HG03095 (cell line): Measurements from ENCODE around the gene CCL27.

Source experiments
- ATAC-seq: cut with Tn5 transposase; IDR thresholded peaks from one replicate; pipeline ENCODE4 v1.9.1; 2021; ENCODE audit warnings: moderate library complexity; ENCODE audit not compliant: unreplicated experiment

The CCL27 gene

GRCh38 chr9:34662526-34663302, at the start of gene CCL27:
Gene CCL27, minus strand, starts transcription at chr9:34662657. Its CDS starts 24 bp downstream, at chr9:34662633.
- no peak for ATAC-seq

DNA sequence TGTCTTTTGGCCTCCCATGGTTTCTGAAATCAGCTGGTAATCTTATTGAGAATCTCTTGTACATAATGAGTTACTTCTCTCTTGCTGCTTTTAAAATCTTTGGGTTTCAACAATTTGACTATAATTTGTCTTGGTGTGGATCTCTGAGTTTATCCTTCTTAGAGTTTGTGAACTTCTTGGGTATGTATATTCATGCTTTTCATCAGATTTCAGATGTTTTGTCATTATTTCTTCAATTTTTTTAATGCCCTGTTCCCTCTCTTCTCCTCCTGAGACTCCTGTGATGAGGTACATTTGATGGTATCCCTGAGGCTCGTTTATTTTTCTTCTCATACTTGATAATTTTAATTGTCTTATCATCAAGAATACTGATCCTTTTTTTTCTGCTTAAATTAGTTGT, 49.7 kb upstream of the CCL27 start:
- no peak for ATAC-seq

DNA sequence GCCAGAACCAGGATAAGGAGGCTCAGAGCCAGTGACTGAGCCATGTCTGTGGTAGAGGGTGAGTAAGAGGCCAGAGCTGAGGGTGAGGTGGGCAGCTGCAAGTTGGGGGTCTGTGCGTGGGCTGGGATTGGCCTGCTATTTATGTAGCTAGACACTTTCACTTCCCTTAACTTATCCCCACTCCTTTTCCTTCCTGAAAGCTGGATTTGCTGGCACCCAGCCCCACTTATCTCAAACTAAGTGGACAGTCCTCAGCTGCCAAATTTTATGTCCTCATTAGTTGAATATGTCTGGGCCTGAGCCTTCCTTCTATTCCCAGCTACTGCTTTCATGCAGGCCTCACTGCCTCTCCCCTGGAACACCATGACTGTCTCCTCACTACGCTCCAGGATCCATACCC, 47.6 kb upstream of the CCL27 start, which contains the start of gene CCL21:
Gene CCL21, minus strand, starts transcription at position 114 of the 400 bp plus-strand sequence. Its CDS starts 70 bp downstream, at position 44.
- ATAC-seq, result no peak

GRCh38 chr9:34709196-34709978, 46.9 kb upstream of the CCL27 start:
- no peak for ATAC-seq

GRCh38 chr9:34707130-34707529, 44.7 kb upstream of the CCL27 start:
- no peak for ATAC-seq

GRCh38 chr9:34701769-34702736, 39.6 kb upstream of the CCL27 start:
- ATAC-seq, result peak; percentile 75

DNA sequence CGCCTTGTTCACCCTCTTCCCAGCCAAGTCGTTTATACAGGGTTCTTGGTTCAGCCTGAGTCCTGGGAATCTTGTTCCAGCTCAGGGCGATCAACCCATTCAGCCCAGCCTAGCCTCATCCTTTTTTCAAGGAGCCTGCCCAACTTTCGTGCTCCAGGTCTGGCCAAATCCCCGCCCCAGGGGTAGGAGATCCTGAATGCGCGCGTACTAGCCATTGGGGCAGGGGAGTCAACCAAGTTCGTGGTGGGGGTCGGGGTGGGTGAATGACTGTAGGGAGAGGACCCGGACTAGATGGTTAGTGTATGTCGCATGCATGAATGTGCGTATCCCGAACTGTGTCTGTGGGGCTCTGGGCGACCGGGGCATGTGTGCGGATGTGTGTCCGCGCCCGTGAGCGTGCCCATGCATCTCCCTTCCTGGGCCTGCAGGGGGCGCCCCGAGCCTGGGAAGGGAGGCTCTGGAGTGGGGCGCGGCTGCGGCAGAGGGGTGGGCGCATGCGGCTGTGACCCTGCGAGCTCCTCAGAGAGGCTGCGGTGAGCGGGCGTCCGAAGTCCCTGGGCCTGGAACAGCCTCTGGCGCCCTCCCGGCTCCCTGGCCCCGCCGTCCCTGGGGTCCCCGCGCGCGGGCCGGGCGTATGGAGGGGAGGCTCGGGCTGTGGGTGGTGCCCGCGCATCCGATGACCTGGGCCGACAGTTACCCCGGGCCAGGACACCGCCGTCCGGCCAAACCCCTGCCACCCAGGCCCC, 38.7 kb upstream of the CCL27 start:
- ATAC-seq, result peak; percentile 63

- ATAC-seq, result no peak
These were observed 32.4 kb upstream of the CCL27 start for GRCh38 chr9:34694811-34695210.

GRCh38 chr9:34693560-34693959, 31.1 kb upstream of the CCL27 start:
- no peak for ATAC-seq

DNA sequence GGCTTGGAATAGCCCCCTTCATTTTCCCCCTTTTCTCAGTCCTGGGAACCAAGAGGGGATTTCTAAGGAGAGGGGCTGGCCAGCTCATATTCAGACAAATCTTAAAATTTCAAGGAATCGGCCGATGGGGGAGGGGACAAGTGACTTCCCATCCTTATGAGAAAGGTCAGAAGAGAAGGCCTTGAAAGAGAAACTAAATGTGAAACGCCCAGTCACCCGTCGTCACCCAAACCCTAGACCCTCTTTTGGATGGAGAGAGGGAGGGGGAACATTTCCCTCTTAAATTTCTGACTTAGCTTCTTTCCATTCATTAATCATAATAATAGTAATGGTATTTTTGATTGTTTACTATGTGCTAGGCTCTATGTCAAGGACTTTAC, 29.5 kb upstream of the CCL27 start:
- no peak for ATAC-seq

- ATAC-seq, result no peak
These were observed 28.8 kb upstream of the CCL27 start, which contains the start of gene CCL19 for GRCh38 chr9:34690983-34691935. Gene CCL19, minus strand, starts transcription at chr9:34691276. Its CDS starts 137 bp downstream, at chr9:34691139.

GRCh38 chr9:34689512-34689911, 27.1 kb upstream of the CCL27 start:
- ATAC-seq, result no peak

- no peak for ATAC-seq
These were observed 26.6 kb upstream of the CCL27 start for GRCh38 chr9:34689116-34689470.

- ATAC-seq, result no peak
These were observed 26.1 kb upstream of the CCL27 start for GRCh38 chr9:34688329-34689115.

GRCh38 chr9:34687276-34688030, 25.0 kb upstream of the CCL27 start:
- no peak for ATAC-seq

DNA sequence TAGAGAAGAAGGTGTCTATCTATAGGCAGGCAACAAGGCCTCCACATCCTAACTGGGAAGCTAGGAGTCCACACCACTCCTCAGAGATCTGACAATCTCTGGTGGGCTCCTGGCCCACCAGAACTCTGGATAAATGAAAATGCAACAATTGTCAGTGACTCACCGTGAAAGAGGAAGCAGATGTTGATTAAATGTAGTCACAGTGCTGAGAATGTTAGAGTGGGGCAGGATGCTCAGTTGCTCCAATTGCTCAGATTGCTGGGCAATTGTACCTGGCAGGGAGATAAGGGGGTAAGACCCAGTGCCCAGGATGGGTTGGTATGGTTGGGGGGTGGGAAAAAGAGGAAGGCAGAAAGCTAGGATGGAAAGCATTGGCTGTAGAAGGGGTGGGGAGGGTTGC, 24.3 kb upstream of the CCL27 start:
- no peak for ATAC-seq

- ATAC-seq, result no peak
These were observed 23.8 kb upstream of the CCL27 start for GRCh38 chr9:34686231-34686630.

- ATAC-seq, result no peak
These were observed 23.1 kb upstream of the CCL27 start for GRCh38 chr9:34685591-34685990.
